Measurements from ENCODE around the gene RASSF8. TPM values are rescaled to one million over a fixed set of nuclear protein-coding genes. Genes with fewer than 3 reads are reported as not detected.

RASSF8 gene, protein sequence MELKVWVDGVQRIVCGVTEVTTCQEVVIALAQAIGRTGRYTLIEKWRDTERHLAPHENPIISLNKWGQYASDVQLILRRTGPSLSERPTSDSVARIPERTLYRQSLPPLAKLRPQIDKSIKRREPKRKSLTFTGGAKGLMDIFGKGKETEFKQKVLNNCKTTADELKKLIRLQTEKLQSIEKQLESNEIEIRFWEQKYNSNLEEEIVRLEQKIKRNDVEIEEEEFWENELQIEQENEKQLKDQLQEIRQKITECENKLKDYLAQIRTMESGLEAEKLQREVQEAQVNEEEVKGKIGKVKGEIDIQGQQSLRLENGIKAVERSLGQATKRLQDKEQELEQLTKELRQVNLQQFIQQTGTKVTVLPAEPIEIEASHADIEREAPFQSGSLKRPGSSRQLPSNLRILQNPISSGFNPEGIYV
- 56.6 and 67.5 TPM in 2 replicates for total RNA-seq

DNA sequence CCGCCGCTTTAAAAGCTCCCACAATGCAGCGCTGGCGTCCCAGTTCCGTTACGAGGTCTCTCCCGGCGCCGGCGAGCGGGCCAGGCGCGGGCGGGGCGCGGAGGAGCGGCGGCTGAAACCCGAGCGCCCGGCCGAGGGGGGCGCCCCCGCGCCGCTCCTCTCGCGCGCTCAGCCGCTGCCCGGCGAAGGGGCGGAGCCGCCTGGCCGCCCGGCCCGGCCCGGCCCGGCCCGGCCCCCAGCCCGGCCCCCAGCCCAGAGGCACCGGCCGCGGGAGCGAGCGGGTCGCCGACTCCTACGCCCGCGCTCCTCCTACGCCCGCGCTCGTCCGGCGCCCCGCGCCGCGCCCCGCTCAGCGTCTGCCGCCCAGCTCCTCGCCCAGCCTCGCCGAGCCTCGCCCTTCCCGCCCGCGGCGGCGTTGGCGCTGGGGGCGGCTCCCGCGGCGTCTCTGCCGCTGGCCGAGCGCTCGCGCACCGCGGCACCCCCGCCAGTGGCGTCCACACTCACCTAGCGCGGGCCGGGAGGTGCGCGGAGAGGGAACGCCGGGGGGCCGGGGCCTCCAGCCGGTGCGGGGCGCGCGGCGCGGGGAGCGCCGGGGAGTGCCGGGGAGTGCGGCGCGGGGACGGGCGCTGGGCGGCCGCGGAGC, at the start of gene RASSF8:
RASSF8 (plus strand) TSS at position 255 of the 643 bp plus-strand sequence. CDS start 96,662 bp downstream, outside the sequence.

DNA sequence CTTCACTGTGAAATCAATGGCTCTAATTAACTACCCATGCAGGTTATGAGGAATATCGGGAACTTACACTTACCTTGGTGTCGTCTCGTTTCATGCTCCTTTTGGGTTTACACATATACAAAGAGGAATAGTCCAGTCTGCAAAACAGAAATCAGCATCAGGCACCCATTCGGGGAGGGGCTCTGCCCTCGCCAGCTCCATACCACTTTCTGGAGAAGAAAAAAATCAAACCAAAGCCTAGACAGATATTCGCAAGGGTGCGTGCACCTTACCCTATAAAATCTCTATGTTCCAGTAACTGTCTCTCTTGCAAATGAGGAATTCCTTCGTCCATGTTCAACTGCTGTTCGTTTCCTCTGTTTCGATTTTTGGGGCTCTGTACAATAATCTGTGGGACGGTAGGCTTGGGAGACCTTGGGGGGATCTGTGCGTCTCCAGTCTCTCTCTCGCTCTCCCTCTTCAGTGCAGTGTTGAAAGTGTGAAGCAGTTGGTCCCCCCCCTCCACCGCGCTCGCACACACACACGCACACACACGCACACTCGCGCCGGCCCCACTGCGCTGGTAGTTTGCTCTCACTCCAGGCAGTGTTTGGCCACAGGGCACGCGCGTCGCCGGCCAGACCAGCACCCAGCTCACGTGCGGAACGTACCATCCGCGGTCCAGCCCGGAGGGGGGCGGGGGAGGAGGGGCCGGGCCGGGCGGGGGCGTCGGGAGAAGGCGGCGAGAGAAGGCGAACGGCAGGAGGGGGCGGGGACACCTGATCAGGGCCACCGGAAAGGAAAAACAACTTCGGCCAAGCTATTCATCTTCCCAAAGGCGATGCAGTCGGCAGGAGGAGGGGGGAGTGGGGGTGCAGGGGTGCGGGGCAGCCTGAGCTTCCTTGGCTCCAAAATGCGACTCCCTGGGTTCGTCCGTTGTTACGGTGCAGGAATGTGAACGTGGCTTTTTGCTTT, 166.2 kb downstream of the RASSF8 start, which contains the start of gene BHLHE41:
BHLHE41 (minus strand) TSS at position 592 of the 954 bp plus-strand sequence; CDS start at position 334, 258 bp downstream.

Other genes with a start within 250 kb of the RASSF8 start
- gene BHLHE41, start 166.4 kb downstream of the RASSF8 start, total RNA-seq, result 2.4 and 4.9 TPM in 2 replicates
- 7.2 and 8.2 TPM in 2 replicates for gene SSPN, start 236.9 kb downstream of the RASSF8 start, total RNA-seq

All from cardiac ventricle fibroblast (primary cell).